NB4 (cell line): Measurements from ENCODE around the gene BFAR.

Experiments
- CTCF ChIP-seq: IDR thresholded peaks from one replicate; pipeline ENCODE4 v1.5.1; 2012; ENCODE audit warnings: low read depth, low read length
- MAX ChIP-seq: IDR thresholded peaks from 2 replicates; pipeline ENCODE4 v1.6.1; 2011; ENCODE audit warnings: low read depth, low read length
- POLR2A ChIP-seq: IDR thresholded peaks from 2 replicates; pipeline ENCODE4 v1.6.1; 2011; ENCODE audit warnings: mild to moderate bottlenecking; ENCODE audit not compliant: insufficient read length; ENCODE audit errors: extremely low read depth

GRCh38 chr16:14668556-14669223, 35.9 kb downstream of the BFAR start:
- TF ChIP-seq CTCF (no peak), POLR2A (no peak), MAX (no peak)
